ENCODE results near the gene CD59.
"Not testable (repeated sequence)": the region's sequence is repeated elsewhere in the genome, so short reads cannot be mapped to it uniquely, and the experiment has no call there.

The CD59 gene

GRCh38 chr11:33742249-33742851, 6.1 kb upstream of the CD59 start:
- no peak for DNase-seq

GRCh38 chr11:33741806-33742205, 5.6 kb upstream of the CD59 start:
- no peak for DNase-seq

GRCh38 chr11:33737362-33737821, 1.2 kb upstream of the CD59 start:
- DNase-seq: no peak

GRCh38 chr11:33735271-33736147, 714 bp downstream of the CD59 start:
- DNase-seq: no peak

GRCh38 chr11:33734441-33735270, 1.6 kb downstream of the CD59 start:
- DNase-seq: no peak

- DNase-seq: no peak
Observed at GRCh38 chr11:33733980-33734379, 2.2 kb downstream of the CD59 start.

GRCh38 chr11:33731723-33732531, 4.3 kb downstream of the CD59 start:
- no peak for DNase-seq

- no peak for DNase-seq
Observed at GRCh38 chr11:33730716-33731115, 5.5 kb downstream of the CD59 start.

GRCh38 chr11:33729072-33729664, 7.1 kb downstream of the CD59 start:
- DNase-seq: not testable (repeated sequence)

- DNase-seq: not testable (repeated sequence)
Observed at GRCh38 chr11:33727539-33727938, 8.7 kb downstream of the CD59 start.

GRCh38 chr11:33725496-33725895, 10.7 kb downstream of the CD59 start:
- DNase-seq: no peak

- no peak for DNase-seq
Observed at GRCh38 chr11:33724644-33725035, 11.6 kb downstream of the CD59 start.

GRCh38 chr11:33723238-33723881, 12.9 kb downstream of the CD59 start:
- DNase-seq: no peak

GRCh38 chr11:33722590-33723234, 13.5 kb downstream of the CD59 start:
- no peak for DNase-seq

- no peak for DNase-seq
Observed at GRCh38 chr11:33721984-33722383, 14.2 kb downstream of the CD59 start.

- no peak for DNase-seq
Observed at GRCh38 chr11:33721426-33721825, 14.8 kb downstream of the CD59 start.

- DNase-seq: no peak
Observed at GRCh38 chr11:33719587-33719986, 16.6 kb downstream of the CD59 start.

- no peak for DNase-seq
Observed at GRCh38 chr11:33718440-33718839, 17.8 kb downstream of the CD59 start.

GRCh38 chr11:33716243-33716642, 20.0 kb downstream of the CD59 start:
- no peak for DNase-seq

GRCh38 chr11:33713856-33714398, 22.3 kb downstream of the CD59 start:
- no peak for DNase-seq
